IPS DF 4.7 (cell line): ENCODE results near the gene COCH.
"Not testable (repeated sequence)": the region's sequence is repeated elsewhere in the genome, so short reads cannot be mapped to it uniquely, and the experiment has no call there.

Experiments
- DNase-seq: peaks from one replicate; pipeline ENCODE4 v3.0.0-alpha.2; 2013; ENCODE audit warnings: low spot score; ENCODE audit errors: extremely low read depth

Gene COCH

DNA sequence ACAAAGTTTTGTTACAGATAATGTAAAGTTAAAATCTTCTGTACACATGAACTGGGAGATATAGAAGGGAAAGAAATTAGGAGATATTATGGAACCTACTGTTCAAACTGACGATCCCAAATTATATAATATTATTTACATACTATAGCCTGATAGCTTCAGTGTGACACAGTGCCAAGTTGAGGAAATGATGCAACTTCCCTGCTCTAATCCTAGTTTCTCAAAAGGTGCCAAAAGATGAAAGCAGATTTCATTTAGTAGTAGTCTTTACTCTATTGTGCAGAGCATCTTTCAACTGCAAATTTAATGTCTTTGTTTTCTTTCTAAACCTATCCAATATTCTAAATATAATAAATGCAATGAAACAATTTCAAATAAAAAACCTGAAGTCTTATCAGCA lies 46.9 kb downstream of the COCH start:
- DNase-seq = no peak

DNA sequence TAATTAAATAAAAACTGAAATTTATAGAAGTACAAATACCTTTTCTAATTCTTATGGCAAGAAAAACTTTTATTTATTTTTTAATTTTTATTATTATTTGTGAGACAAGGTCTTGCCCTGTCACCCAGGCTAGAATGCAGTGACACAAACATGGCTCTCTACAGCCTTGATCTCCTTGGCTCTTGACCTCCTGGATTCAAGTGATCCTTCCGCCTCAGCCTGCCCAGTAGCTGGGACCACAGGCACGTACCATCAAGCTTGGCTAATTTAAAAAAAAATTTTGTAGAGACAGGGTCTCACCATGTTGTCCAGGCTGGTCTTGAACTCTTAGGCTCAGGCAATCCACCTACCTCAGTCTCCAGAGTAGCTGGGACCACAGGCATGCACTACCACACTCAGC lies 47.4 kb downstream of the COCH start:
- no peak for DNase-seq

DNA sequence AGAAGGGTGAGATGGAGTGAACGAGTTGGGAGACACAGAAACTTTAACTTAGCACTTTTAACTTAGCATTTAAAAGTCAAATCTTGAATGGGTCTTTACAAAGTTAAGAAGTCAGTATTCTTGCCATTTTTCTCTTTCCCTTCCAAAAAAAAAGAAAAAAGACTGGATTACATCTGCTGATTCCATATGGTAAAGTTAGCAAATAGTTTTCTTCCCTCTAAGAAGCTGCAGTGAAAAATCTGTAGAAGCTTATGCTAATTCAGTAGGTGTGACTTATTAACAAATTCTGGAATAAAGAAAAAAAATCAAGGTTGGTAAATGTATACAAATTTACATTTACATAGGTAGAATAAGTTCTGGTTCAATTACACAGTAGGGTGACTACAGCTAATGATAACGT lies 50.9 kb downstream of the COCH start:
- no peak for DNase-seq

DNA sequence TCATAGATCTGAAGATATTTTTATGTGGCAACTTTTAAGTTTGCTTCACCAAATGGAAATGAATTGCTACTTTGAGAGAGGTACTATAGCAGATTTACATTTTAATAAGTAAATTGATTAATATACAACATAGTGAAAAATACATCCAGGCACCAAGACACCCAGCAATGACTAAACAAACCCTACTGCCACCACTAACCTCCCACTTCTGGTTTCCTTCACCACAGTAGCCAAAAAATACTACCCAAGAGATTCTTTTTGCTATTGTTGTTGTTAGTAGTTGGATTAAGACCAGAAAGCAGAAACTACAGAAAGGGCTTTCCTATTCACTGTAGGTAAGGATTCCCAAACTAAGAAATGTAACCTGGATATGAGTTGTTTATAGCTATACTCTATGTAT lies 54.1 kb downstream of the COCH start:
- DNase-seq = no peak

DNA sequence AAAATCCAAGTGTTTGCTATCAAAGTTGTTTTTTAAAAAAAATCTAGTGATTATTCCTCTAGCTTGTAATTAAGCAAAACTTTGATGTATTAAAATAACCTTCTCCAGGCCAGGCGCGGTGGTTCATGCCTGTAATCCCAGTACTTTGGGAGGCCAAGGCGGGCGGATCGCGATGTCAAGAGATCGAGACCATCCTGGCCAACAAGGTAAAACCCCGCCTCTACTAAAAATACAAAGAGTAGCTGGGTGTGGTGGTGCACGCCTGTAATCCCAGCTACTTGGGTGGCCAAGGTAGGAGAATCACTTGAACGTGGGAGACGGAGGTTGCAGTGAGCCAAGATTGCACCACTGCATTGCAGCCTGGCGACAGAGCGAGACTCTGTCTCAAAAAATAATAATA lies 59.6 kb downstream of the COCH start:
- DNase-seq = not testable (repeated sequence)

DNA sequence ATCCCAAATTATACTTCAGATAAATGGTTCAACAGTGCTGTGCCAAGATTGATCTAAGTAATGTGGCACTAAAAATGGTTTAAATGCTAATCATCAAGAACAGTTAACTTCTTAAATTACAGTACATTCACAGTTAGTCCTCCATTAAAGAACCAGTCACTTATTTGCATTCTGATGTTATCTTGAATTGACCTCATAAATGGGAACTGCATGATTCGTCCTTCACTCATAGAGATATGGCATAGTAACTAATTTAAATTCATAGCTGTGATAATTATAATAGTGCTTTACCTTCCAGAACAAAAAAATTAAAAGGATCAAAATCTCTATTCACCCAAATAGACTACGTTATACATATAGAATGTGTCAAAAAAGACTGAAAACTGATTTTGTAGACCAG lies 61.1 kb downstream of the COCH start:
- DNase-seq = no peak

DNA sequence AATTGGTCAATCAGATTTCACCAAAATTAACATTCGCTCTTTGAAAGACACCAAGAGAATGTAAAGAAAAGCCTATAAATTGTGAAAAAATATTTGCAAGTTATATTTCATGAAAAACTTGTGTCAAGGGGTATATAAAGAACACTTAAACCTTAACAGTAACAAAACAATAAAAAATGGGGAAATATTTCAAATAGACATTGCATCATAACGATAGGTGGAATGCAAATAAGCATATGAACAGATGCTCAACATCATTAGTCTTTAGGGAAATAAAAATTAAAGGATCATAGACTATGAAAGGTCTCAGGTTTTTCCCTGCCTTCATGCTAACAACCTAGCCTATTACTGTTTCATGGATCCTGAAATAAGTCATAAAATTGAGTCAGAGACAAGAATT lies 64.3 kb downstream of the COCH start:
- no peak for DNase-seq
